GM21723 (cell line): ENCODE results near the gene LINS1.

ENCODE experiments used
- ATAC-seq: cut with Tn5 transposase; IDR thresholded peaks from one replicate; pipeline ENCODE4 v1.9.1; 2021; ENCODE audit warnings: mild to moderate bottlenecking, moderate library complexity; ENCODE audit not compliant: unreplicated experiment

LINS1 gene

GRCh38 chr15:100602064-100602822, at the start of gene LINS1, which contains the start of gene ASB7:
Gene LINS1 (minus strand): TSS chr15:100602184. CDS start chr15:100580842, 21,342 bp downstream.
Gene ASB7 (plus strand): TSS chr15:100602589. CDS start chr15:100612217, 9,628 bp downstream.
- peak; percentile 86 for ATAC-seq

- no peak for ATAC-seq
These were observed 49.3 kb upstream of the LINS1 start for GRCh38 chr15:100651253-100651652.

- ATAC-seq = no peak
These were observed 48.7 kb upstream of the LINS1 start for GRCh38 chr15:100650685-100651084.

- no peak for ATAC-seq
These were observed 47.0 kb upstream of the LINS1 start for GRCh38 chr15:100648951-100649350.

- ATAC-seq = no peak
These were observed 43.7 kb upstream of the LINS1 start for GRCh38 chr15:100645671-100646070.

GRCh38 chr15:100642950-100643338, 41.0 kb upstream of the LINS1 start:
- no peak for ATAC-seq

- no peak for ATAC-seq
These were observed 40.4 kb upstream of the LINS1 start for GRCh38 chr15:100642213-100642949.

- ATAC-seq = no peak
These were observed 36.3 kb upstream of the LINS1 start for GRCh38 chr15:100638177-100638730.

GRCh38 chr15:100635406-100636071, 33.6 kb upstream of the LINS1 start:
- no peak for ATAC-seq

GRCh38 chr15:100633763-100634075, 31.7 kb upstream of the LINS1 start:
- ATAC-seq = no peak

GRCh38 chr15:100631831-100632230, 29.8 kb upstream of the LINS1 start:
- no peak for ATAC-seq

GRCh38 chr15:100628746-100629145, 26.8 kb upstream of the LINS1 start:
- ATAC-seq = no peak

GRCh38 chr15:100627789-100628395, 25.9 kb upstream of the LINS1 start:
- ATAC-seq = peak; percentile 87

GRCh38 chr15:100623301-100623700, 21.3 kb upstream of the LINS1 start:
- no peak for ATAC-seq

- ATAC-seq = no peak
These were observed 14.7 kb upstream of the LINS1 start for GRCh38 chr15:100616700-100617099.

- ATAC-seq = no peak
These were observed 13.8 kb upstream of the LINS1 start for GRCh38 chr15:100615801-100616200.

GRCh38 chr15:100614918-100615317, 12.9 kb upstream of the LINS1 start:
- ATAC-seq = no peak

GRCh38 chr15:100614336-100614735, 12.4 kb upstream of the LINS1 start:
- no peak for ATAC-seq

GRCh38 chr15:100613208-100613607, 11.2 kb upstream of the LINS1 start:
- ATAC-seq = no peak

GRCh38 chr15:100612539-100612938, 10.6 kb upstream of the LINS1 start:
- ATAC-seq = no peak

GRCh38 chr15:100602823-100603393, 924 bp upstream of the LINS1 start:
- peak; percentile 51 for ATAC-seq
